ENCODE data around the gene RBM19. TPM values are rescaled to one million over a fixed set of nuclear protein-coding genes. Genes with fewer than 3 reads are reported as not detected.

RBM19 gene
- total and polyA plus RNA-seq, 4 donors, result 14.6 to 33.6 (median 24.4) TPM

DNA sequence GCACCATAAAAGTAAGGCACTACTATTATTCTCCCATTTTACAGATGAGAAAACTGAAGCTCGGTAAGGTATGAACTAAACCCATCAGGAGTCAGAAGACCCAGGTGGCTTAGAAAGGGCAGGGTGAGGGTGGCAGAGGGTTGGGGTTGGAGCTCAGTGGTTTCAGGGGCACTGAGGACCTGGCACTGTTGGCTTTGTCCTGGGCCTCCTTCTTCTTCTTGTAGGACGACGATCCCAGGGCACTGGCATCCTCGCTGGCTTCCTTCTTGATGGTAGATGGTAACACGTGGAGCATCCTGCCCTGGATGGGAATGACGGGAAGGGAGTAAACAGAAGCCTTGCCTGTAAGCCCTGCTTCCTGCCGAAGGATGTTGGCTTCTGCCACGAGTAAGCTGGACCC, 19.9 kb downstream of the RBM19 start:
- Histone ChIP-seq H3K27ac (ENCODE audit: low read depth, low read length) (no peak overlapping the region), H3K36me3 (ENCODE audit: control insufficient read depth, insufficient read depth, low read length) (peaks cover 77% of the 10 kb centered on the region), H3K4me3 (ENCODE audit: low read depth, low read length) (no peak overlapping the region), H3K4me1 (ENCODE audit: control insufficient read depth, insufficient read depth, low read length) (no peaks in the 10 kb centered on the region), H3K9me3 (ENCODE audit: control insufficient read depth, insufficient read depth, low read length) (no peaks in the 10 kb centered on the region), H3K27me3 (ENCODE audit: control insufficient read depth, insufficient read depth, low read length) (no peaks in the 10 kb centered on the region)
- DNase-seq (ENCODE audit: low read depth in 4 of 6, low spot score in 6 of 6), result no peak
- 93% methylated on average over 5 of the region's 8 CpGs for WGBS (ENCODE audit: insufficient coverage)

DNA sequence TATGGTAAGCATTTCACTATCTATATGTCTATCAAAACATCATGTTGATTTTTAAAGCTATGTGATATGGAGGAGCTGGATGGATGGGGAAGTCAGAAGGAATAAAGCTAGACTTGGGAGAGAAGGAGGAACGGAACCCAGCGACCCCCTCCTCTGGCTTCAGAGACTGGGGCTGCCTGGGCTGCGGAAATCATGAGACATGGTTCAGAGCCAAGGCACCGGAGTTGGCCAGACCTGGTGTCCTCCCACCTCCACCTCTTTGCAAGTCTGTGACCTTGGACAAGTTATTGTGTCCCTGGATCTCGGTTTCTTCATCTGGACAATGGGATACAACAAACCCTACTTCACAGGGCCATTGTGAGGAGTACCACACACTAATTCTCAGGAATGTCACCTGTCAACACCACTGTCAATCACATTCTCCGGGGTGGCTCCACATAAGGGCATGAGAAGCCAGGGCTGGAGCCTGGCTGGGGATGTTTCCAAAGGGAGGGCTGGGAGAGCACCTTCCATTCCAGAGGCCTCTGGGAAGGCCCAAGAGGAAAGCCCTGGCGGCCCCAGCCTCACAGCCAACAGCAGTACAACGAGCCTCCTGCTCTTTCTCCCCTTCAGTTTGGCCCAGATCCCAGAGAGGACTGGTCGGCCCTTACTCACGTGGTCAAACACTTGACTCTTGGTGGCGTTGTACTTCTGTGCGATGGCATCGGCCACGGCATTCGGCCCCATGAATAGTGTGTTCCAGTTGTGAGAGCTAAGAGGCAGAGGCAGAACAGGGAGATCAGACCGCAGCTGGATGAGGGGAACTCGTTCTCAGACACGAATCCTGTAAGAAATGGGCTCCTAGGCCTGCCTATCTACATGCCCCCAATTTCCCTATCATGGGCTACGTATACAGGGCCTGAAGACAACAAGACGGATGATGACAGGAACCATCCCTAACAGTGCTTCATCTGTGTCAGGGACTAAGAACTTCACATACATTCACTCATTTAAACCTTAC, 20.7 kb downstream of the RBM19 start:
- peaks cover 75% of the 10 kb centered on the region for H3K36me3 ChIP-seq (ENCODE audit: control insufficient read depth, insufficient read depth, low read length)

DNA sequence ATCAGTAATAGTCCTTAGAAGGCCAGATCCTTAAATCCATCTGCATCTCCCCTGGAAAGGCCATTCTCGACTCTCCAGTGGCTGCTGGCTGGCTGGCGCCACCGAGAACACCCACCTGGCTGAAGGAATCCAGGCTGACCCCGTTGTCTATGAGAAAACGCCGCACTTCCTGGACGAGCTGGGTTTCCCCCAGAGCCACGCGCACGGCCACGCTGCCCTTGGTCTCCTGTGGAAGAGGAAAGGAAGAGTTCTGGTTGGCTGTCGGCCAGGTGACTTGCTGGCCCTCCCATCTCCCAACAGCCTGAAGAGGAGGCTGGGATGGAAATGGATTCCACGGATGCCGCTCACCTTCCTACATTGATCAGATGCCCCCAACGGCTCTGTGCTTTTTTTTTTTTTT, 23.9 kb downstream of the RBM19 start:
- WGBS (ENCODE audit: insufficient coverage), result 94% methylated on average over 11 of the region's 15 CpGs
- H3K4me1 ChIP-seq (ENCODE audit: control insufficient read depth, insufficient read depth, low read length), result no peaks in the 10 kb centered on the region
- H3K36me3 ChIP-seq (ENCODE audit: control insufficient read depth, insufficient read depth, low read length), result peaks cover 61% of the 10 kb centered on the region
- H3K27me3 ChIP-seq (ENCODE audit: control insufficient read depth, insufficient read depth, low read length), result no peaks in the 10 kb centered on the region
- no peak overlapping the region for H3K27ac ChIP-seq (ENCODE audit: low read depth, low read length)
- no peak for DNase-seq (ENCODE audit: low read depth in 4 of 6, low spot score in 6 of 6)
- no peak overlapping the region for H3K4me3 ChIP-seq (ENCODE audit: low read depth, low read length)
- H3K9me3 ChIP-seq (ENCODE audit: control insufficient read depth, insufficient read depth, low read length), result no peaks in the 10 kb centered on the region

More for the DNA sequence above, 20.7 kb downstream of the RBM19 start:
- H3K27me3 ChIP-seq (ENCODE audit: control insufficient read depth, insufficient read depth, low read length), result no peaks in the 10 kb centered on the region
- H3K4me1 ChIP-seq (ENCODE audit: control insufficient read depth, insufficient read depth, low read length), result no peaks in the 10 kb centered on the region
- H3K9me3 ChIP-seq (ENCODE audit: control insufficient read depth, insufficient read depth, low read length), result no peaks in the 10 kb centered on the region
- no peak overlapping the region for H3K4me3 ChIP-seq (ENCODE audit: low read depth, low read length)
- DNase-seq (ENCODE audit: low read depth in 4 of 6, low spot score in 6 of 6), result no peak
- H3K27ac ChIP-seq (ENCODE audit: low read depth, low read length), result no peak overlapping the region
- WGBS (ENCODE audit: insufficient coverage), result 92% methylated on average over 19 of the region's 20 CpGs

DNA sequence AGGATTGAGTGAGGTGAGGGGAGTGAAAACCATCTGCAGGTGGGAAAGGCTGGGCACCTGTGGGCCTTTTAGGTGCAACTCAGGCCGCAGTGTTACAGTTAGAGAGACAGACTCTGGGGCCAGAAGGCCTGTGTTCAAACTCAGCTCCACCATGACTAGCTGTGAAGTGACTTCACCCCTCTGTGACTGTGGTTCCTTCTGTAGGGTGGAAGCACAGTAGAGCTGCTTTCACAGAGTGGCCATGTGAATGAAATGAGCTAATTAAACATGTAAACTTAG, 25.0 kb downstream of the RBM19 start:
- 100% methylated on average over 1 of the region's 1 CpG for WGBS (ENCODE audit: insufficient coverage)
- DNase-seq (ENCODE audit: low read depth in 4 of 6, low spot score in 6 of 6), result no peak
- no peak overlapping the region for H3K27ac ChIP-seq (ENCODE audit: low read depth, low read length)
- H3K27me3 ChIP-seq (ENCODE audit: control insufficient read depth, insufficient read depth, low read length), result no peaks in the 10 kb centered on the region
- no peaks in the 10 kb centered on the region for H3K4me1 ChIP-seq (ENCODE audit: control insufficient read depth, insufficient read depth, low read length)
- no peaks in the 10 kb centered on the region for H3K9me3 ChIP-seq (ENCODE audit: control insufficient read depth, insufficient read depth, low read length)
- H3K4me3 ChIP-seq (ENCODE audit: low read depth, low read length), result no peak overlapping the region
- peaks cover 58% of the 10 kb centered on the region for H3K36me3 ChIP-seq (ENCODE audit: control insufficient read depth, insufficient read depth, low read length)

DNA sequence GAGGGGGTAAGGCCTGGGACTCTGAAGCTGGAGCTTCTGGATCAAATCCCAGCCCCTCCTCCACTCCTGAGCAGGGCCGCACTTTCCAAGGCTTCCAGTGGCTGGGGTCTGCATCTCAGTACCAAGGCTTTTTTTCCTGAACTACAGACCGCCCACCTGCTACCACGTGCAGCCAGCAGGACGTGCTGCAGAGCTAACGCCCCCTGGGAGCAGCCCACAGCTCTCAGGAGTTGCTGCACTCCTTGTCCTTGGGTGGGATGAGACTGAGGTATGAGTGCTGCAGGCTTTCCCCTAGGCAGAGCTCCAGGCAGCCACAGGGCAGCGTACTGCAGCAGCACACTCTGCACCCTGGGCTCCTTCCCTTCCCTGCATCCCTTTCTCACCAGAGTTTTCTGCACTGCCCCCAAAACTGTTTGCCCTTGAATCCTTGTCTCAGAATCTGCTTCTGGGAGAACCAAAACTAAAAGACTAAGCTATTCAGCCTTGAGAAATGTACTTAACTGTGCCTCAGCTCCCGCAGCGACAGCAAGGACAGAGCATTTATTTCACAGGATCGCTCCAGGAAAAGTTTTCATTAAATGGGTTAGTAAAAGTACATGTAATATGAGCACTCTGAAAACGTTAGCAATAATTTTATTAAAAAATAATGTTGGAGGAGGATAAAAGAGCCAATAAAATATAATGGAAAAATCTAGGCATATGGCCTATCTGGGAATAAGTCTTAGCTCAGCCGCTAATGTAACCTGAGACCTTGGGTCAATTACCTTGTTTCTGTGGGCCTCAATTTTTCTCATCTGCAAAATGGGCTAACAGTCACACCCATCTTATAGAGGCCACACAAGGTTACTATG, 25.5 kb downstream of the RBM19 start:
- peaks cover 53% of the 10 kb centered on the region for H3K36me3 ChIP-seq (ENCODE audit: control insufficient read depth, insufficient read depth, low read length)
- WGBS (ENCODE audit: insufficient coverage), result 61% methylated on average over 6 of the region's 11 CpGs
- H3K27me3 ChIP-seq (ENCODE audit: control insufficient read depth, insufficient read depth, low read length), result no peaks in the 10 kb centered on the region
- H3K4me3 ChIP-seq (ENCODE audit: low read depth, low read length), result no peak overlapping the region
- no peak for DNase-seq (ENCODE audit: low read depth in 4 of 6, low spot score in 6 of 6)
- no peak overlapping the region for H3K27ac ChIP-seq (ENCODE audit: low read depth, low read length)
- no peaks in the 10 kb centered on the region for H3K4me1 ChIP-seq (ENCODE audit: control insufficient read depth, insufficient read depth, low read length)
- no peaks in the 10 kb centered on the region for H3K9me3 ChIP-seq (ENCODE audit: control insufficient read depth, insufficient read depth, low read length)

DNA sequence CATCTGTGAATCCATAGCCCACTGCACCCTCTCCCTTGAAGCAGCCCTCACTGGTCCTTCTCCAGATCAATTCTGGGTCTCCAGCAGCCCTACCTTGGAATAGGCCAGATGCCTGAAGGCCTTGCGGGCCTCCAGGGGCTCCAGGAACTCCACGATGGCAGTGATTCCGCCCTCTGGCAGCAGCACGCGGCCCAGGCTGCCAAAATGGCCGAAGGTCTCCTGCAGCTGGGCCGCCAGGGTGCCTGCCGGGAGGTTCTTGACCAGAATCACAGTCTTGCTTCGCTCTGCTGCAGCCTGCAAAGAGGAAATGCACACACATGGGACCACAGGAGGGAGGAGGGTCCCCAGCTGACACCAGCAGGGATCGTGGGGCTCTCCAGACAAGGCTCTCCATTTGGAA, 26.3 kb downstream of the RBM19 start:
- DNase-seq (ENCODE audit: low read depth in 4 of 6, low spot score in 6 of 6), result no peak
- WGBS (ENCODE audit: insufficient coverage), result 90% methylated on average over 10 of the region's 10 CpGs
- no peaks in the 10 kb centered on the region for H3K27me3 ChIP-seq (ENCODE audit: control insufficient read depth, insufficient read depth, low read length)

DNA sequence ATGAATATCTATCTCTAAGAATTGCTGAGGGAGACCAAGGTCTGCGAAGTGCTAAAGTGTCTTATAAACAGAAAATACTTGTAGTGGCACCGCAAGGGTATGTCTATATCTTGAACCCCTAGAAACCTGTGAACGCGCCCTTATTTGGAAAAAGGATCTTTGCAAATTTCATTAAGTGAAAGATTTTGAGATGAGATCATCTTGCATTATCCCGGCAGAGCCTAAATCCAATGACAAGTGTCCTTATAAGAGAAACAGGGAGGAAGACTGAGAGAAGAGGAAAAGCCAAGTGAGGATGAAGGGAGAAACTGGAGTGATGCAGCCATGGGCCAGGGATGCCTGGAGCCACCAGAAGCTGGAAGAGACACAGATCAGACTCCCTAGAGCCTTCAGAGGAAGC, 27.7 kb downstream of the RBM19 start:
- no peak for DNase-seq (ENCODE audit: low read depth in 4 of 6, low spot score in 6 of 6)
- Histone ChIP-seq H3K4me1 (ENCODE audit: control insufficient read depth, insufficient read depth, low read length) (peaks cover 6% of the 10 kb centered on the region), H3K27me3 (ENCODE audit: control insufficient read depth, insufficient read depth, low read length) (no peaks in the 10 kb centered on the region), H3K9me3 (ENCODE audit: control insufficient read depth, insufficient read depth, low read length) (no peaks in the 10 kb centered on the region), H3K4me3 (ENCODE audit: low read depth, low read length) (no peak overlapping the region), H3K36me3 (ENCODE audit: control insufficient read depth, insufficient read depth, low read length) (peaks cover 61% of the 10 kb centered on the region), H3K27ac (ENCODE audit: low read depth, low read length) (no peak overlapping the region)
- 83% methylated on average over 5 of the region's 5 CpGs for WGBS (ENCODE audit: insufficient coverage)

More for the DNA sequence above, 26.3 kb downstream of the RBM19 start:
- Histone ChIP-seq H3K4me1 (ENCODE audit: control insufficient read depth, insufficient read depth, low read length) (peaks cover 2% of the 10 kb centered on the region), H3K9me3 (ENCODE audit: control insufficient read depth, insufficient read depth, low read length) (no peaks in the 10 kb centered on the region), H3K36me3 (ENCODE audit: control insufficient read depth, insufficient read depth, low read length) (peaks cover 50% of the 10 kb centered on the region), H3K27ac (ENCODE audit: low read depth, low read length) (no peak overlapping the region), H3K4me3 (ENCODE audit: low read depth, low read length) (no peak overlapping the region)

DNA sequence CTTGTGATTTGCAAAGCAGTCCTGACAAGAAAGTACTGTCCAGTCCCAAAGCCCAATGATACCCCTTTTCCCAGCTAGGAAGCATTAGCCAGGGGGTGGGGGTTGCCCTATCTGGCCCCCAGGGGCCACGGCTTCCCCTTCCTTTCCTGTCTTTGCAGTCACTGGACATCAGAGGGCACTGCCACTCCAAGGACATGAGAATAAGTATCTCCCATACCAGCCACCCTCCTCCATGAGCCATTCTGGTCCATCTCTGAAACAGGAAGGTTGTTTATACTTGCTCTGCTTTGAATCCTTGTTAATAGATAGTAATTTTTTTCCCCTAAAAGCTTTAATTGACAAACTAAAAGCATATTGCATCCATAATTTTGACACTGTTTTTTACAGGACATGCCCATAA, 29.7 kb downstream of the RBM19 start:
- peaks cover 53% of the 10 kb centered on the region for H3K36me3 ChIP-seq (ENCODE audit: control insufficient read depth, insufficient read depth, low read length)
- no peak overlapping the region for H3K4me3 ChIP-seq (ENCODE audit: low read depth, low read length)
- H3K27ac ChIP-seq (ENCODE audit: low read depth, low read length), result no peak overlapping the region
- no peak for DNase-seq (ENCODE audit: low read depth in 4 of 6, low spot score in 6 of 6)
- no peaks in the 10 kb centered on the region for H3K27me3 ChIP-seq (ENCODE audit: control insufficient read depth, insufficient read depth, low read length)
- H3K4me1 ChIP-seq (ENCODE audit: control insufficient read depth, insufficient read depth, low read length), result peaks cover 23% of the 10 kb centered on the region
- WGBS (ENCODE audit: insufficient coverage), result no CpG with 5 or more reads among the region's 1 CpG
- no peaks in the 10 kb centered on the region for H3K9me3 ChIP-seq (ENCODE audit: control insufficient read depth, insufficient read depth, low read length)

DNA sequence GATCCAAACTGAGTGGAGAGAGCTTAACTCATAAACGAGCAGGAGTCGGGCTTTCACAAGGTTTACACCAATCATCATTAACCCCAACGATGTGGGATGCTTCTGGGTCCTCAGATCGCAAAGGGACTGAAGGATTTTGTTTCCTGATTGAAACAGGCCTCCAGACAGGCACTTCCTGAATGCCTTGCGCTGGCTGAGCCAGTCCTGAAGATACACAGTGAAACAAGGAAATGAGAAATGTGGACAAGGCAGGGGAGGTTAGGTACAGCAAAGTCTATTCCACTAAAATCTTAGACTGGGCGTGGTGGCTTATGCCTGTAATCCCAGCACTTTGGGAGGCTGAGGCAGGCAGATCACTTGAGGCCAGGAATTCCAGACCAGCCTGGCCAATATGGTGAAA, 30.7 kb downstream of the RBM19 start:
- no peak overlapping the region for H3K27ac ChIP-seq (ENCODE audit: low read depth, low read length)
- DNase-seq (ENCODE audit: low read depth in 4 of 6, low spot score in 6 of 6), result no peak
- no peak overlapping the region for H3K4me3 ChIP-seq (ENCODE audit: low read depth, low read length)
- H3K4me1 ChIP-seq (ENCODE audit: control insufficient read depth, insufficient read depth, low read length), result peaks cover 24% of the 10 kb centered on the region
- H3K9me3 ChIP-seq (ENCODE audit: control insufficient read depth, insufficient read depth, low read length), result no peaks in the 10 kb centered on the region
- peaks cover 51% of the 10 kb centered on the region for H3K36me3 ChIP-seq (ENCODE audit: control insufficient read depth, insufficient read depth, low read length)
- 51% methylated on average over 5 of the region's 6 CpGs for WGBS (ENCODE audit: insufficient coverage)
- no peaks in the 10 kb centered on the region for H3K27me3 ChIP-seq (ENCODE audit: control insufficient read depth, insufficient read depth, low read length)

Data from spinal cord (tissue), 10 donors.